Activated T-helper 17 cell treated with anti-CD3 and anti-CD28 coated beads, Interleukin-2, amount 50 U/mL, for 72 hours (primary cell): Measurements from ENCODE around the gene ZNF764. TPM values are rescaled to one million over a fixed set of nuclear protein-coding genes. Genes with fewer than 3 reads are reported as not detected.
A peak's percentile ranks its signal among the peaks of the same experiment; 100 is the strongest.
"Not testable (repeated sequence)": the region's sequence is repeated elsewhere in the genome, so short reads cannot be mapped to it uniquely, and the experiment has no call there.

Experiments
- ATAC-seq: fragments of 150-1000 bp; cut with Tn5 transposase; replicated peaks from 2 replicates; pipeline ENCODE4 v1.10.0; 2021; ENCODE audit warnings: mild to moderate bottlenecking, moderate library complexity
- H3K27ac Mint-ChIP-seq: one replicate; pipeline ENCODE4 v1.8.0; 2022; ENCODE audit warnings: mixed read lengths
- H3K27me3 Mint-ChIP-seq: one replicate; pipeline ENCODE4 v1.8.0; 2022; ENCODE audit warnings: mixed read lengths
- H3K36me3 Mint-ChIP-seq: one replicate; pipeline ENCODE4 v1.8.0; 2022; ENCODE audit warnings: low read depth, mild to moderate bottlenecking, mixed read lengths
- H3K4me1 Mint-ChIP-seq: one replicate; pipeline ENCODE4 v1.8.0; 2022; ENCODE audit warnings: mixed read lengths
- H3K4me3 Mint-ChIP-seq: one replicate; pipeline ENCODE4 v1.8.0; 2022; ENCODE audit warnings: mild to moderate bottlenecking, mixed read lengths
- H3K9me3 Mint-ChIP-seq: one replicate; pipeline ENCODE4 v1.8.0; 2022; ENCODE audit warnings: mixed read lengths
- total RNA-seq, 2 donors: library from RNA; stranded (reverse); gene quantifications; one replicate each; pipeline ENCODE4 v1.2.3, GENCODE V29; 2022

Gene ZNF764
- total RNA-seq, result 10 to 100 TPM; 13.8 to 14.1 TPM

GRCh38 chr16:30557957-30558788, at the start of gene ZNF764:
ZNF764 (minus strand) TSS chr16:30558374; CDS start chr16:30558182, 192 bp downstream.
- Mint-ChIP-seq H3K27ac (peak within 1 kb of the TSS; percentile 89), H3K4me3 (peak within 1 kb of the TSS; percentile 87), H3K36me3 (peaks cover 49% of the 10 kb centered on the region), H3K9me3 (no peaks in the 10 kb centered on the region), H3K4me1 (peaks cover 21% of the 10 kb centered on the region), H3K27me3 (no peaks in the 10 kb centered on the region)
- peak; percentile 95 for ATAC-seq

- Mint-ChIP-seq H3K27ac (peak overlapping the region; percentile 52), H3K36me3 (peaks cover 67% of the 10 kb centered on the region), H3K4me3 (no peak overlapping the region), H3K27me3 (no peaks in the 10 kb centered on the region), H3K4me1 (no peaks in the 10 kb centered on the region), H3K9me3 (no peaks in the 10 kb centered on the region)
- no peak for ATAC-seq
Measured at GRCh38 chr16:30606004-30606403, 47.8 kb upstream of the ZNF764 start.

GRCh38 chr16:30605158-30605557, 47.0 kb upstream of the ZNF764 start:
- Mint-ChIP-seq H3K27me3 (no peaks in the 10 kb centered on the region), H3K4me3 (no peak overlapping the region), H3K4me1 (no peaks in the 10 kb centered on the region), H3K27ac (no peak overlapping the region), H3K9me3 (no peaks in the 10 kb centered on the region), H3K36me3 (peaks cover 64% of the 10 kb centered on the region)
- ATAC-seq, result no peak

DNA sequence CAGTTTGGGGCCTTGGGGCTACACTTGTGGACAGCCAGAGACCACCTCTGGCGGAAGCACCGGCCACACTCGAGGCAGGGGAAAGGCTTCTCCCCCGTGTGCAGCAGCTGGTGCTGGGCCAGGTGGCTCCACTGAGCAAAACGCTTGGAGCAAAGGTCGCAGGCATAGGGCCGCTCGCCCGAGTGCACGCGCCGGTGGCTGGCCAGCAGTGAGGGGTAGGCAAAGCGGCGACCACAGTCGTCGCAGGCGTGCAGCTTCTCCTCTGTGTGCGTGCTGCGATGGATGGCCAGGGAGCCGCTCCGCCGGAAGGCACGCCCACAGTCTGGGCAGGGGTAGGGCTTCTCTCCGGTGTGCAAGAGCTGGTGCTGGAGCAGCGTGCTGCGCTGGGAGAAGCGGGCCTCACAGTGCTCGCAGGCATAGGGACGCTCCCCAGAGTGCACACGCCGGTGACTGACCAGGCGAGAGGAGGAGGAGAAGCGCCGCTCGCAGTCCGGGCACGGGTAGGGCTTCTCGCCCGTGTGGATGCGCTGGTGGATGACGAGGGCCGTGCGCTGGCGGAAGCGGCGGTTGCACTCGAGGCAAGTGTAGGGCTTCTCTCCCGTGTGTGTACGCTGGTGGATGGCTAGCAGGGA, 46.3 kb upstream of the ZNF764 start:
- Mint-ChIP-seq H3K4me3 (no peak overlapping the region), H3K4me1 (no peaks in the 10 kb centered on the region), H3K36me3 (peaks cover 62% of the 10 kb centered on the region), H3K27ac (no peak overlapping the region), H3K27me3 (no peaks in the 10 kb centered on the region), H3K9me3 (no peaks in the 10 kb centered on the region)
- ATAC-seq, result no peak

GRCh38 chr16:30603945-30604315, 45.8 kb upstream of the ZNF764 start:
- H3K4me1 Mint-ChIP-seq, result no peaks in the 10 kb centered on the region
- no peaks in the 10 kb centered on the region for H3K27me3 Mint-ChIP-seq
- no peak overlapping the region for H3K4me3 Mint-ChIP-seq
- no peaks in the 10 kb centered on the region for H3K9me3 Mint-ChIP-seq
- H3K36me3 Mint-ChIP-seq, result peaks cover 61% of the 10 kb centered on the region
- no peak for ATAC-seq
- H3K27ac Mint-ChIP-seq, result no peak overlapping the region

GRCh38 chr16:30602616-30603277, 44.6 kb upstream of the ZNF764 start:
- Mint-ChIP-seq H3K36me3 (peaks cover 49% of the 10 kb centered on the region), H3K27ac (no peak overlapping the region), H3K9me3 (no peaks in the 10 kb centered on the region), H3K4me3 (no peak overlapping the region), H3K4me1 (no peaks in the 10 kb centered on the region), H3K27me3 (no peaks in the 10 kb centered on the region)
- no peak for ATAC-seq

GRCh38 chr16:30601966-30602365, 43.8 kb upstream of the ZNF764 start:
- no peak for ATAC-seq
- H3K4me3 Mint-ChIP-seq, result no peak overlapping the region
- no peaks in the 10 kb centered on the region for H3K27me3 Mint-ChIP-seq
- H3K36me3 Mint-ChIP-seq, result peaks cover 41% of the 10 kb centered on the region
- no peaks in the 10 kb centered on the region for H3K9me3 Mint-ChIP-seq
- no peaks in the 10 kb centered on the region for H3K4me1 Mint-ChIP-seq
- H3K27ac Mint-ChIP-seq, result peak overlapping the region; percentile 45

DNA sequence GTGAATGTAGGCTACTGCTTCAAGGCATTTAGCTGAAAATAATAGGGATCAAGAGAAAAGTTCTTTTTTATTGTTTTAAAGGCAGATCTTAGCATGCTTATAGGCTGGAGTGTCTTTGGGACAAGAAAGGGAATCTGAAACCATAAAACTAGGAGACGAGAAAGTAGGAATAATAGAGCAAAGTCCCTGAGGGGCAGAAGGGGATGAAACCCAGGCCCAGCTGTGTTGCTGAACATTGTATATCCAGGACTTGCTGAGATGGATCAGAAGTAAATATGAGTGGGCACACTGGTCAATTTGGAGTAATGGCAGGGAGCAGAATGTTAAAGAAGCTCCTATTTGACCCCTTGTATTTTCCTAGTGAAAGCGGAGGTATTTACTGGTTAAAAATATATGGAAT, 42.8 kb upstream of the ZNF764 start:
- H3K4me1 Mint-ChIP-seq, result no peaks in the 10 kb centered on the region
- peaks cover 31% of the 10 kb centered on the region for H3K36me3 Mint-ChIP-seq
- no peak overlapping the region for H3K27ac Mint-ChIP-seq
- no peaks in the 10 kb centered on the region for H3K27me3 Mint-ChIP-seq
- ATAC-seq, result no peak
- H3K9me3 Mint-ChIP-seq, result no peaks in the 10 kb centered on the region
- H3K4me3 Mint-ChIP-seq, result no peak overlapping the region

- Mint-ChIP-seq H3K27me3 (no peaks in the 10 kb centered on the region), H3K4me1 (no peaks in the 10 kb centered on the region), H3K4me3 (no peak overlapping the region), H3K27ac (peak overlapping the region; percentile 30), H3K9me3 (no peaks in the 10 kb centered on the region), H3K36me3 (peaks cover 24% of the 10 kb centered on the region)
- no peak for ATAC-seq
Measured at GRCh38 chr16:30600215-30600614, 42.0 kb upstream of the ZNF764 start.

DNA sequence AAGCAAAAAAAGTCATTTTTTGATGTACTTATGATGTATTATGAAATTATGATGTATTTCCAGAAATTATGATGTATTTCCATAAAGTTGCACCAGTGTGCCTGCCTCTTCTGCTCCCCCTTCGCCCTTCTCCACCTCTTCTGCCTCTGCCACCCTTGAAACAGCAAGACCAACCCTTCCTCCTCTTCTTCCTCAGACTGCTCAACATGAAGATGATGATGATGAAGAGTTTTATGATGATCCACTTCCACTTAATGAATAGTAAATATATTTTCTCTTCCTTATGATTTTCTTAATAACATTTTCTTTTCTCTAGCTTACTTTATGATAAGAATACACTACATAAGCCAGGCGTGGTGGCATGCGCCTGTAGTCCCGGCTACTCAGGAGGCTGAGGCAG, 34.7 kb upstream of the ZNF764 start:
- Mint-ChIP-seq H3K4me1 (no peaks in the 10 kb centered on the region), H3K9me3 (no peaks in the 10 kb centered on the region), H3K27me3 (no peaks in the 10 kb centered on the region), H3K4me3 (no peak overlapping the region), H3K27ac (no peak overlapping the region), H3K36me3 (peaks cover 3% of the 10 kb centered on the region)
- no peak for ATAC-seq

GRCh38 chr16:30590869-30591268, 32.7 kb upstream of the ZNF764 start:
- not testable (repeated sequence) for H3K27ac Mint-ChIP-seq, H3K4me3 Mint-ChIP-seq, ATAC-seq, H3K4me1 Mint-ChIP-seq, H3K27me3 Mint-ChIP-seq, H3K9me3 Mint-ChIP-seq
- H3K36me3 Mint-ChIP-seq, result peaks cover 17% of the 10 kb centered on the region

- H3K4me3 Mint-ChIP-seq, ATAC-seq, H3K9me3 Mint-ChIP-seq, H3K27ac Mint-ChIP-seq, H3K4me1 Mint-ChIP-seq, H3K27me3 Mint-ChIP-seq: not testable (repeated sequence)
- peaks cover 27% of the 10 kb centered on the region for H3K36me3 Mint-ChIP-seq
Measured at GRCh38 chr16:30589582-30589981, 31.4 kb upstream of the ZNF764 start.

GRCh38 chr16:30588651-30589050, 30.5 kb upstream of the ZNF764 start:
- peaks cover 29% of the 10 kb centered on the region for H3K36me3 Mint-ChIP-seq
- H3K4me3 Mint-ChIP-seq, result no peak overlapping the region
- H3K27ac Mint-ChIP-seq, result no peak overlapping the region
- no peaks in the 10 kb centered on the region for H3K9me3 Mint-ChIP-seq
- H3K4me1 Mint-ChIP-seq, result no peaks in the 10 kb centered on the region
- no peak for ATAC-seq
- no peaks in the 10 kb centered on the region for H3K27me3 Mint-ChIP-seq

DNA sequence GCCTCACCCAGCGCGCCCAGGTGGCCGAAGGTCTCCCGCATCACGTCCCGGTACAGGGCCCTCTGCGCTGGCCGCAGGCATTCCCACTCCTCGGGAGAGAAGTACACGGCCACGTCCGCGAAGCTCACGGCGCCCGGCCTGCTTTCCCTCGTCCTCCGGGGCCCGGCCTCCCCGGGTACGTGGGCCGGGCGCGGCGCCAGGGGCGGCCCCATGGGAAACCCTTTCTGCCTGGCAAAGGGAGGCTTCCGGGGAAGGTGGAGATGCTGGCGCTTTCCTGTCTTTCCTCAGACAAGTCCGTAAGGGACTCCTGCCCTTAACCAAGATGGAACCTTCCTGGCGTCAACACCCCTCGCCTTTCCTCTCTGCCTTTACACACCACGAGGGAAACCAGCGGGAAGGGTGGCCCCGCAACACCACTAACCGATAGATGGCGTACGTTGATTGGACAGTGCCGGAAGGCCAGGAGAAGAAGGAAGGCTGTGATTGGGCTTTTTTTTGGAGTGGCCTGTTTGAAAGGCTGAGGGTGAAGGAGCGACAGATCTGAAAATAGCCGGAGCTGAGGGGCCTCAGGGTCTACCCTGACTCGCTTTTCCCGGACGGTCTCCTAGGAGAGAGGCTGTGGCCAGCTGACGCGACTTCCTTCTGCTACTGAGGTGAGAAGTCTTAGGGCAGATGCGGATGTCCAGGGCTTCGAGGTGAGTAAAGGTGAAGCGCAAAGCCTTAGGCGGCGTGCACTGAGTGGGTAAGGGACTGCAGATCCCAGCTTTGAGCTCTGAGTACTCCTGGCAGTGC, 27.4 kb upstream of the ZNF764 start, which contains the start of gene ZNF785:
ZNF785 (minus strand) TSS at position 298 of the 792 bp plus-strand sequence; CDS start at position 212, 86 bp downstream.
- H3K27me3 Mint-ChIP-seq, result no peaks in the 10 kb centered on the region
- H3K9me3 Mint-ChIP-seq, result no peaks in the 10 kb centered on the region
- H3K4me1 Mint-ChIP-seq, result no peaks in the 10 kb centered on the region
- H3K27ac Mint-ChIP-seq, result peak within 1 kb of the TSS; percentile 90
- H3K4me3 Mint-ChIP-seq, result peak within 1 kb of the TSS; percentile 88
- ATAC-seq, result peak; percentile 98
- H3K36me3 Mint-ChIP-seq, result peaks cover 57% of the 10 kb centered on the region
